ENCODE data around the gene STKLD1. TPM values are rescaled to one million over a fixed set of nuclear protein-coding genes. Genes with fewer than 3 reads are reported as not detected.

The STKLD1 gene
- total RNA-seq, 4 donors from 2014 or later, result 0.94 TPM; not detected in 3

DNA sequence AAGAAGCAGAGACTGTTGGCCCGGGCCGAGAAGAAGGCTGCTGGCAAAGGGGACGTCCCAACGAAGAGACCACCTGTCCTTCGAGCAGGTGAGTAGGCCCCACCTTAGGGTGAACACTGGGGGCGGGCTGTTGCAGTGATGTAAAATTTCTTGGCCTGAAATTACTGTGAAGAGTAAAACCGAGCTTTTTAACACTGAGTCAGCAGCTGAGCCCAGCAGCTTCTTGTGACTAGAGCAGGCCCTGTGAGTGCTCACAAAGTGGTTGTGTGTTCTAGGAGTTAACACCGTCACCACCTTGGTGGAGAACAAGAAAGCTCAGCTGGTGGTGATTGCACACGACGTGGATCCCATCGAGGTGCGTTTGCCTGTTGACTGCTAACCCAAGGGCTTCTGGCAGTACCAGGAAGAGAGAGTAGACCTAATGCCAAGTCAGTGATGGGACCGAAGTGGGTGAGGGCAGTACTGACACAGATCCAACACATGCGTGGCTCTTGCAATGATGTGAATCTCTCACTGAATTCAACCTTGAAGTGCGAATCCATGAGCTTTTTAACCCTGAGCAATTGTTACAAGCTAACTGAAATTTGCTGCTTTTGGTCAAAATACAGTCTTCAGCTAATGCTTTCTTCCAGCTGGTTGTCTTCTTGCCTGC, 26.1 kb upstream of the STKLD1 start:
- DNase-seq, result no peak
- no peak overlapping the region for H3K4me3 ChIP-seq

DNA sequence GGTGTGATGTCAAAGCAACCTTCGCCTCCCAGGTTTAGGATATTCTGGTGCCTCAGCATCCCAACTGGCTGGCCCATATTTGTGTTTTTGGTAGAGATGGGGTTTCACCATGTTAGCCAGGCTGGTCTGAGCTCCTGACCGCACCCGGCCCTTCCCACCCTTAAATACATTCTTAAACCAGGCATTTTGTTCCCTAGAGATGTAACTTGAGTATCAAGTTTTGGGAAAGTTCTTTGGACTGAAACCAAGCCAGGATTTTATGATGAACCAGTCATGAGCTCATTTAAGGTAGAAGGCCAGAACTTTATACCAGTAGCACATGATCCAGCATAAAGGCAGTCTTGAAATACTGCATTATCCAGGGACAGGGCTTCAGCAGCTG, 24.6 kb upstream of the STKLD1 start:
- peaks cover 0 to 31% (median 23%) of the 10 kb centered on the region in 4 donors for H3K4me1 ChIP-seq
- DNase-seq, result no peak
- H3K27me3 ChIP-seq, result no peaks in the 10 kb centered on the region
- H3K27ac ChIP-seq, result no peak overlapping the region
- no peak for TF ChIP-seq POLR2A (IDR thresholded peaks at IDR 0.05)
- TF ChIP-seq, protein P1, sequence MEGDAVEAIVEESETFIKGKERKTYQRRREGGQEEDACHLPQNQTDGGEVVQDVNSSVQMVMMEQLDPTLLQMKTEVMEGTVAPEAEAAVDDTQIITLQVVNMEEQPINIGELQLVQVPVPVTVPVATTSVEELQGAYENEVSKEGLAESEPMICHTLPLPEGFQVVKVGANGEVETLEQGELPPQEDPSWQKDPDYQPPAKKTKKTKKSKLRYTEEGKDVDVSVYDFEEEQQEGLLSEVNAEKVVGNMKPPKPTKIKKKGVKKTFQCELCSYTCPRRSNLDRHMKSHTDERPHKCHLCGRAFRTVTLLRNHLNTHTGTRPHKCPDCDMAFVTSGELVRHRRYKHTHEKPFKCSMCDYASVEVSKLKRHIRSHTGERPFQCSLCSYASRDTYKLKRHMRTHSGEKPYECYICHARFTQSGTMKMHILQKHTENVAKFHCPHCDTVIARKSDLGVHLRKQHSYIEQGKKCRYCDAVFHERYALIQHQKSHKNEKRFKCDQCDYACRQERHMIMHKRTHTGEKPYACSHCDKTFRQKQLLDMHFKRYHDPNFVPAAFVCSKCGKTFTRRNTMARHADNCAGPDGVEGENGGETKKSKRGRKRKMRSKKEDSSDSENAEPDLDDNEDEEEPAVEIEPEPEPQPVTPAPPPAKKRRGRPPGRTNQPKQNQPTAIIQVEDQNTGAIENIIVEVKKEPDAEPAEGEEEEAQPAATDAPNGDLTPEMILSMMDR (IDR thresholded peaks at IDR 0.05), result no peak
- H3K4me3 ChIP-seq, result no peak overlapping the region
- H3K9me3 ChIP-seq, result no peaks in the 10 kb centered on the region
- peaks cover 0 to 50% (median 3%) of the 10 kb centered on the region in 3 donors for H3K36me3 ChIP-seq

More for the DNA sequence above, 26.1 kb upstream of the STKLD1 start:
- H3K27ac ChIP-seq, result no peak overlapping the region
- H3K27me3 ChIP-seq, result no peaks in the 10 kb centered on the region
- TF ChIP-seq, protein P1 (IDR thresholded peaks at IDR 0.05), result no peak
- TF ChIP-seq POLR2A (IDR thresholded peaks at IDR 0.05), result no peak
- peaks cover 0 to 33% (median 22%) of the 10 kb centered on the region in 4 donors for H3K4me1 ChIP-seq
- peaks cover 0 to 58% (median 3%) of the 10 kb centered on the region in 3 donors for H3K36me3 ChIP-seq
- H3K9me3 ChIP-seq, result no peaks in the 10 kb centered on the region

DNA sequence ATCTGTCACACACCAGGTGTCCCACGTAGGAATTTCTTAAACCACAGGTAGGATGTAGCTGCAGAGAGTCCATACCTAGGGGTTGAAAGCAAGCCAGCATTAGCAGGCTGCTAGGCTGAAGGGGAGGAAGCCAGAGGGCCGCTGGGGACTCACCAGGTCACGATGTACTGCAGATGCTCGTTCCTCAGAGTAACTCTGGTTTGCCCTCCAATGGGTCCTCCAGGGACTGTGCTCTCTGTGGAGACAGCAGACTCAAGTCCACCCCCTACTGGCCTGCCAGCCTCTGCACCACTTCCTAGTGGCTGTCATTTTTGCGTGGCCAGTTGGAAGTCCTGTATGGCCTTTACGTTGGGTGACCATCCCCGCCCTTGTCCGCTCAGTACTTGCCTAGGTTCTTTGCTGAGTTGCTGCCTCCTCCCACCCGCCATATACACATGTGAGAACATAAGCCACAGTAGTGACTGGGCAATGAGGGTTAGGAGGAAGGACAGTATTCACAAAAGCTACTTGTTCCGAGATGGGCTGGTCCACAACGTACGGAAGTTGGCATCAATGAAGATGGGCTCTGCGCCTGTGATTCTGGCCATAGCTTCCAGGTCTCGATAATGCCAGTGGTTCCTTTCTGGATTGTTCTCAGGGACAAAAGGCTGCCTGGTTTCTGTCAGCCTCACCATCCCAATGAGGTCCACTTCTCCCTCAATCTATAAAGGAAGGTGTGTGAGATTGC, 24.1 kb upstream of the STKLD1 start:
- TF ChIP-seq, protein P1 (IDR thresholded peaks at IDR 0.05), result peak in 4 of 6 experiments; percentile 42 to 63 (median 56)
- TF ChIP-seq POLR2A (IDR thresholded peaks at IDR 0.05), result no peak
- Histone ChIP-seq H3K27me3 (no peaks in the 10 kb centered on the region), H3K27ac (no peak overlapping the region), H3K4me3 (no peak overlapping the region), H3K36me3 (peaks cover 0 to 50% (median 3%) of the 10 kb centered on the region in 3 donors), H3K9me3 (no peaks in the 10 kb centered on the region), H3K4me1 (peaks cover 0 to 29% (median 20%) of the 10 kb centered on the region in 4 donors)
- DNase-seq, result peak in 2 of 3 donors; percentile 39 to 67

DNA sequence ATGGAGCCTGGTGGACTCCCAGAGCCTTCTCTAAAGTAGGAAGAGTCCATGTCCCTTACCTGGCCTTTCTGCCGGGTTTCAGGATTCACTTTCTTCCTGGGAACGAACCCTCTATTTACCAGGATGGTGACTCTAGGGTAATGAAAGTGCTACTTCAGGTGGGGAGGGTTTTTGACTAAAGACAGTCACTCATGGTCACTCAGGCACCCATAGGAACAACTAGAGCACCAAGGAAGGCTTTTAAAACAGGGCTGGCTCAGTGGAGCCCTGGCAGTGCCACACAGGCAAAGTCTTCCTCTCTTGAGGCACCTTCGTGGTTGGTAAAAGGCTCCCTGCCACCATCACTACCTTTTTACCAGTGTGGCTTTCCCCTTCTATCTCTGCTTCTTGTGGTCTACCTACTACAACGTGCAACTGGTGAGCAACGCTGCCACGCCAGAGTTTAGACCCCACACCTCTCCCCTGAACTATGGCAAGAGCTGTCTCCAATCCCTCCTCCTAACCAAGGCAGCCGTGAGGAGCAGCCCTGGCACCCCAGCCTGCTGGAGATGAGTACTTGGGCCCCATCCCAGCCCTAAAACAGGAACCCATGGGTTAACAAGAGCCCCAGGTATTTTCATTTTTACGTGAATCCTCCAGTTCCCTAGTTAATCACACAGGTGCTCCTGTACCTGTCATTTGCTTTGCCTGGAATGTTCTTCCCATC, 23.4 kb upstream of the STKLD1 start:
- no peaks in the 10 kb centered on the region for H3K27me3 ChIP-seq
- DNase-seq, result no peak
- peaks cover 0 to 50% (median 3%) of the 10 kb centered on the region in 3 donors for H3K36me3 ChIP-seq
- H3K27ac ChIP-seq, result no peak overlapping the region
- H3K4me1 ChIP-seq, result peaks cover 0 to 35% (median 19%) of the 10 kb centered on the region in 4 donors
- TF ChIP-seq POLR2A (IDR thresholded peaks at IDR 0.05), result no peak
- TF ChIP-seq, protein P1 (IDR thresholded peaks at IDR 0.05), result no peak
- H3K4me3 ChIP-seq, result no peak overlapping the region
- H3K9me3 ChIP-seq, result no peaks in the 10 kb centered on the region

DNA sequence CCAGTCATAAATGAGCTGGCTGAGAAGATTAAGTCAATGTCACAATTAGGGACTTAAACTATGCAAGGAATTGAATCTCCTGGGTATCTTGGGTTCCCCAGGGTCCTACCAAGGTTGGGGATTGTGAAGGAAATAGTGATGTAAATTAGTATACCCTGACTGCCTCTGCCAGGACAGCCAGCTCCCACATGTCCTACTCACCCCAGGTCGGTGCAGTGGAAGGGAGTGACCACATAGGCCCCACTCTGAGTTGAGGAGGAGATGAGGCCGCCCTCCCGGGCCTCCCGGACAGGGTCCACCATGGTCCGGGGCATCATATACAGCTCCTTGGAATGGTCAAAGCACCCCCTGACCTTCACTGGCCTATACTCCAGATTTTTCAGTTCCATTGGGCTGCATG, 22.6 kb upstream of the STKLD1 start:
- DNase-seq, result no peak
- Histone ChIP-seq H3K27ac (no peak overlapping the region), H3K36me3 (peaks cover 0 to 50% (median 3%) of the 10 kb centered on the region in 3 donors), H3K4me3 (no peak overlapping the region), H3K27me3 (no peaks in the 10 kb centered on the region), H3K4me1 (peaks cover 0 to 38% (median 19%) of the 10 kb centered on the region in 4 donors), H3K9me3 (no peaks in the 10 kb centered on the region)
- TF ChIP-seq, protein P1 (IDR thresholded peaks at IDR 0.05), result no peak
- TF ChIP-seq POLR2A (IDR thresholded peaks at IDR 0.05), result no peak
